GM12878 (cell line): ENCODE data around the gene FURIN. TPM values are rescaled to one million over a fixed set of nuclear protein-coding genes. Genes with fewer than 3 reads are reported as not detected.

ENCODE experiments used
- ATF3 ChIP-seq: IDR thresholded peaks from 2 replicates; pipeline ENCODE4 v1.6.1; 2011; ENCODE audit warnings: low read depth, mild to moderate bottlenecking, low read length, moderate library complexity, borderline replicate concordance; ENCODE audit errors: extremely low read depth
- BACH1 ChIP-seq: fragments of 450-650 bp; IDR thresholded peaks from 2 replicates; pipeline ENCODE4 v1.6.1; 2017; ENCODE audit warnings: mild to moderate bottlenecking, borderline replicate concordance
- BCL3 ChIP-seq: IDR thresholded peaks from 2 replicates; pipeline ENCODE4 v1.6.1; 2011; ENCODE audit warnings: borderline replicate concordance, low read depth, mild to moderate bottlenecking, moderate library complexity, low read length; ENCODE audit not compliant: insufficient read depth, poor library complexity, severe bottlenecking
- CBX3 ChIP-seq: fragments of 200-600 bp; sonication (generic); IDR thresholded peaks from 2 replicates; pipeline ENCODE4 v1.6.1; 2016; ENCODE audit warnings: low read depth, borderline replicate concordance
- CTCF ChIP-seq, 3 experiments: IDR thresholded peaks in 2 of 3; conservative IDR thresholded peaks in 1 of 3; 2 replicates each; pipeline ENCODE4 v1.5.1; 2011; ENCODE audit warnings: low read depth in 3 of 3, low read length in 3 of 3, mild to moderate bottlenecking in 3 of 3, control low read depth in 2 of 3, moderate library complexity in 2 of 3, inconsistent platforms in 1 of 3, mixed read lengths in 1 of 3; ENCODE audit not compliant: control insufficient read depth in 2 of 3, insufficient read depth in 1 of 3; ENCODE audit errors: extremely low read depth in 1 of 3
- FOXK2 ChIP-seq: fragments of 450-650 bp; IDR thresholded peaks from 2 replicates; pipeline ENCODE4 v1.6.1; 2017; ENCODE audit warnings: mild to moderate bottlenecking, moderate library complexity
- GABPA ChIP-seq: IDR thresholded peaks from 2 replicates; pipeline ENCODE4 v1.6.1; 2014; ENCODE audit warnings: antibody characterized with exemption, low read depth, mild to moderate bottlenecking, inconsistent platforms
- IKZF1 ChIP-seq: fragments of 450-650 bp; conservative IDR thresholded peaks from 2 replicates; pipeline ENCODE4 v1.6.1; 2017; ENCODE audit warnings: antibody characterized with exemption, mild to moderate bottlenecking
- NR2C2 ChIP-seq: IDR thresholded peaks from 2 replicates; pipeline ENCODE4 v1.6.1; 2011; ENCODE audit warnings: borderline replicate concordance, low read depth; ENCODE audit not compliant: control insufficient read depth, insufficient read length
- PAX8 ChIP-seq: fragments of 450-650 bp; IDR thresholded peaks from 2 replicates; pipeline ENCODE4 v1.6.1; 2017; ENCODE audit warnings: mild to moderate bottlenecking, moderate library complexity
- POLR2AphosphoS2 ChIP-seq: IDR thresholded peaks from 2 replicates; pipeline ENCODE4 v1.6.1; 2011; ENCODE audit warnings: low read depth, mild to moderate bottlenecking, low read length, improper control_type of control experiment, moderate library complexity
- RAD51 ChIP-seq: fragments of 450-650 bp; IDR thresholded peaks from 2 replicates; pipeline ENCODE4 v1.6.1; 2016; ENCODE audit warnings: moderate library complexity, mild to moderate bottlenecking, inconsistent platforms
- STAT3 ChIP-seq: IDR thresholded peaks from 2 replicates; pipeline ENCODE4 v1.6.1; 2011; ENCODE audit warnings: low read depth, low read length, improper control_type of control experiment
- TARDBP ChIP-seq: IDR thresholded peaks from 2 replicates; pipeline ENCODE4 v1.6.1; 2016; ENCODE audit warnings: borderline replicate concordance
- TBL1XR1 ChIP-seq: IDR thresholded peaks from 2 replicates; pipeline ENCODE4 v1.6.1; 2012; ENCODE audit warnings: low read depth, low read length, improper control_type of control experiment
- WRNIP1 ChIP-seq: IDR thresholded peaks from 2 replicates; pipeline ENCODE4 v1.6.1; 2011; ENCODE audit warnings: low read depth, low read length, improper control_type of control experiment, borderline replicate concordance
- ZBTB4 ChIP-seq: fragments of 450-650 bp; formaldehyde crosslinking; IDR thresholded peaks from 2 replicates; pipeline ENCODE4 v1.4.0; 2022; ENCODE audit warnings: mild to moderate bottlenecking, moderate library complexity
- polyA plus RNA-seq, 11 experiments: library from polyadenylated mRNA; depleted of rRNA in 4 of 11; unstranded in 6 of 11; stranded (reverse) in 5 of 11; fragments of >200 nt; fragmentation: Nextera tagmentation in 4 of 11; fragmentation: Illumina TruSeq in 1 of 11; extraction: Ambion mirVana in 4 of 11; extraction: Trizol in 1 of 11; gene quantifications; 1 replicate in 1 of 11; 2 replicates in 10 of 11; pipeline versions ENCODE4 v1.2.1 to v1.2.3, GENCODE V29; 2011 to 2016; ENCODE audit warnings: inconsistent platforms in 2 of 11, missing spikeins in 2 of 11, low read depth in 1 of 11
- total RNA-seq, 4 experiments: library from RNA; depleted of rRNA in 3 of 4; stranded (reverse); fragments of >200 nt in 3 of 4; fragmentation: Illumina TruSeq in 1 of 4; extraction: Trizol in 1 of 4; gene quantifications; 2 replicates each; pipeline versions ENCODE4 v1.2.1 to v1.2.3, GENCODE V29; 2013 to 2021

The FURIN gene
- total and polyA plus RNA-seq, 10 of the 15 experiments (the other 5 are each of a cell fraction or from before 2014, with no cell fraction given) = 0.47 to 39.9 (median 8.0) TPM

GRCh38 chr15:90931828-90932659 lies 63.7 kb downstream of the FURIN start, which contains the start of gene HDDC3 (continued):
- TF ChIP-seq POLR2AphosphoS2 (no peak), RAD51 (no peak), FOXK2 (no peak; the same call in 1 of the 2 replicates), STAT3 (no peak), NR2C2 (no peak), IKZF1 (peak; percentile 67), GABPA (no peak), PAX8 (no peak), WRNIP1 (no peak; the same call in 1 of the 2 replicates), BACH1 (peak; percentile 82), ATF3 (0 out of 2 replicates have a peak, but pooled peaks have one; percentile 4), ZBTB4 (CRISPR knock-in tag) (peak; percentile 34; the same call in 1 of the 2 replicates), TARDBP (peak; percentile 64; the same call in 1 of the 2 replicates), CTCF (IDR thresholded peaks at IDR 0.05 in 2 of 3, conservative IDR thresholded peaks at IDR 0.05 in 1 of 3; ENCODE audit: control insufficient read depth in 2 of 3, extremely low read depth in 1 of 3, insufficient read depth in 1 of 3, low read depth in 3 of 3, low read length in 3 of 3) (peak; percentile 91 to 98 (median 92)), TBL1XR1 (peak; percentile 76), CBX3 (no peak), BCL3 (no peak)
